Liver (tissue), 9 donors: ENCODE results near the gene CUL1. TPM values are rescaled to one million over a fixed set of nuclear protein-coding genes. Genes with fewer than 3 reads are reported as not detected.

Experiments
- DNase-seq: peaks from one replicate; pipeline ENCODE4 v3.0.0-alpha.2; 2017; ENCODE audit warnings: low spot score
- H3K27ac ChIP-seq, 2 donors: one replicate each; pipeline ENCODE4 v1.7.0; 2013; ENCODE audit warnings: inconsistent platforms in 2 of 2, low read length in 2 of 2, control low read depth in 1 of 2, low read depth in 1 of 2, mild to moderate bottlenecking in 1 of 2
- H3K27me3 ChIP-seq, 4 donors: one replicate each; pipeline versions ENCODE4 v1.6.1 to v1.7.0; 2013; ENCODE audit warnings: low read length in 3 of 4, inconsistent platforms in 1 of 4, mild to moderate bottlenecking in 1 of 4, moderate library complexity in 1 of 4; ENCODE audit not compliant: control insufficient read depth in 4 of 4, insufficient read depth in 4 of 4
- H3K36me3 ChIP-seq, 4 donors: one replicate each; pipeline versions ENCODE4 v1.6.1 to v1.7.0; 2013; ENCODE audit warnings: low read length in 3 of 4, mild to moderate bottlenecking in 3 of 4, low read depth in 1 of 4, moderate library complexity in 1 of 4; ENCODE audit not compliant: control insufficient read depth in 4 of 4, insufficient read depth in 3 of 4
- H3K4me1 ChIP-seq, 4 donors: one replicate each; pipeline versions ENCODE4 v1.6.1 to v1.7.0; 2013; ENCODE audit warnings: low read length in 3 of 4, mild to moderate bottlenecking in 3 of 4, moderate library complexity in 1 of 4; ENCODE audit not compliant: control insufficient read depth in 4 of 4, insufficient read depth in 4 of 4
- H3K4me3 ChIP-seq, 3 donors: one replicate each; pipeline versions ENCODE4 v1.6.1 to v1.7.0; 2013; ENCODE audit warnings: low read length in 3 of 3, control low read depth in 1 of 3, low read depth in 1 of 3, mild to moderate bottlenecking in 1 of 3
- H3K9ac ChIP-seq, 2 donors: one replicate each; pipeline ENCODE4 v1.7.0; 2013; ENCODE audit warnings: low read length in 2 of 2, mild to moderate bottlenecking in 2 of 2, moderate library complexity in 2 of 2, control low read depth in 1 of 2, low read depth in 1 of 2
- H3K9me3 ChIP-seq, 4 donors: one replicate each; pipeline versions ENCODE4 v1.6.1 to v1.7.0; 2013; ENCODE audit warnings: low read length in 3 of 4; ENCODE audit not compliant: control insufficient read depth in 4 of 4
- EGR1 ChIP-seq, 2 donors: IDR thresholded peaks; 2 replicates each; pipeline ENCODE4 v1.6.1; 2016 to 2018; ENCODE audit warnings: antibody characterized with exemption in 2 of 2, low read depth in 2 of 2
- FOXA1 ChIP-seq: IDR thresholded peaks from 2 replicates; pipeline ENCODE4 v1.6.1; 2016; ENCODE audit warnings: antibody characterized with exemption
- FOXA2 ChIP-seq: IDR thresholded peaks from 2 replicates; pipeline ENCODE4 v1.6.1; 2016; ENCODE audit warnings: antibody characterized with exemption
- GABPA ChIP-seq, 2 donors: IDR thresholded peaks in 1 of 2; conservative IDR thresholded peaks in 1 of 2; 2 replicates each; pipeline ENCODE4 v1.6.1; 2016; ENCODE audit warnings: antibody characterized with exemption in 2 of 2, mild to moderate bottlenecking in 1 of 2, moderate library complexity in 1 of 2
- HNF4A ChIP-seq, 2 donors: conservative IDR thresholded peaks; 2 replicates each; pipeline ENCODE4 v1.6.1; 2016; ENCODE audit warnings: antibody characterized with exemption in 2 of 2, mild to moderate bottlenecking in 2 of 2
- HNF4G ChIP-seq: IDR thresholded peaks from 2 replicates; pipeline ENCODE4 v1.6.1; 2016; ENCODE audit warnings: antibody characterized with exemption
- JUND ChIP-seq, 2 donors: IDR thresholded peaks; 2 replicates each; pipeline ENCODE4 v1.6.1; 2016; ENCODE audit warnings: antibody characterized with exemption in 2 of 2
- RAD21 ChIP-seq, 2 donors: IDR thresholded peaks; 2 replicates each; pipeline ENCODE4 v1.6.1; 2016; ENCODE audit warnings: antibody characterized with exemption in 2 of 2, mild to moderate bottlenecking in 2 of 2
- RXRA ChIP-seq, 2 donors: IDR thresholded peaks; 2 replicates each; pipeline ENCODE4 v1.6.1; 2017 to 2018; ENCODE audit warnings: antibody characterized with exemption in 2 of 2, mild to moderate bottlenecking in 1 of 2
- SP1 ChIP-seq: IDR thresholded peaks from 2 replicates; pipeline ENCODE4 v1.6.1; 2018; ENCODE audit warnings: antibody characterized with exemption, mild to moderate bottlenecking
- TAF1 ChIP-seq: conservative IDR thresholded peaks from 2 replicates; pipeline ENCODE4 v1.6.1; 2016; ENCODE audit warnings: antibody characterized with exemption, mild to moderate bottlenecking
- YY1 ChIP-seq: IDR thresholded peaks from 2 replicates; pipeline ENCODE4 v1.6.1; 2016; ENCODE audit warnings: antibody characterized with exemption, mild to moderate bottlenecking
- WGBS: extraction: QIAGEN DNeasy Blood & Tissue Kit; methylation state at CpG from one replicate; pipeline ENCODE4 v1.1.7; 2013; 5-methylcytosine and 5-hydroxymethylcytosine counted together
- polyA plus RNA-seq, 2 donors: library from polyadenylated mRNA; stranded (reverse) in 1 of 2; unstranded in 1 of 2; fragments of 200-250 nt in 1 of 2; fragments of >200 nt in 1 of 2; fragmentation: Nextera tagmentation in 1 of 2; extraction: Ambion mirVana in 1 of 2; gene quantifications; one replicate each; pipeline versions ENCODE4 v1.2.1 to v1.2.3, GENCODE V29; 2013 to 2015
- total RNA-seq, 2 donors: library from RNA; depleted of rRNA; stranded (reverse); fragments of >200 nt; gene quantifications; one replicate each; pipeline ENCODE4 v1.2.3, GENCODE V29; 2014
- TF ChIP-seq, protein P1 (sequence below): IDR thresholded peaks from 2 replicates; pipeline ENCODE4 v1.6.1; 2016; ENCODE audit warnings: antibody characterized with exemption, mild to moderate bottlenecking
- TF ChIP-seq, protein P2 (sequence below): fragments of 150-350 bp; IDR thresholded peaks from 2 replicates; pipeline ENCODE4 v1.5.1; 2017; ENCODE audit warnings: improper control_type of control experiment, low read depth, low read length; ENCODE audit not compliant: missing input control
- TF ChIP-seq, protein P3 (sequence below): IDR thresholded peaks from 2 replicates; pipeline ENCODE4 v1.6.1; 2016; ENCODE audit warnings: antibody characterized with exemption
- donor health status: healthy.
- donor health status: healthy.
- donor health status: healthy.
- donor health status: healthy.
- donor health status: healthy.

CUL1 gene
- total and polyA plus RNA-seq, 4 donors, result 21.7 to 56.7 (median 26.7) TPM

DNA sequence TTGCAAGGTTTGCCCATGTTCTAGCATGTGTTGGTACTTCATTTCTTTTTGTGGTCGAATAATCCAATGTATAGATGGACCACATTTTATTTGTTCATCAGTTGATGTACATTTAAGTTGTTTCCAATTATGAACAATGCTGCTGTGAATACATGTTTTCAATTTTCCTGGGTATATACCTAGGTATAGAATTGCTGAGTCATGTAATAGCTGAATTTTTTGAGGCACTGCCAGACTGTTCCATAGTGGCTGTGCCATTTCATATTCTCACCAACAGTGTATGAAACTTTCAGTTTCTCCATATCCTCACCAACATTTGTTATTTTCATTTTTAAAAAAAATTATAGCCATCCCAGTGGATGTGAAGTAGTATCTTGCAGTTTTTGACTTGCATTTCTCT lies 94.9 kb downstream of the CUL1 start (continued):
- no peak for TF ChIP-seq FOXA2
- TF ChIP-seq, protein P1, sequence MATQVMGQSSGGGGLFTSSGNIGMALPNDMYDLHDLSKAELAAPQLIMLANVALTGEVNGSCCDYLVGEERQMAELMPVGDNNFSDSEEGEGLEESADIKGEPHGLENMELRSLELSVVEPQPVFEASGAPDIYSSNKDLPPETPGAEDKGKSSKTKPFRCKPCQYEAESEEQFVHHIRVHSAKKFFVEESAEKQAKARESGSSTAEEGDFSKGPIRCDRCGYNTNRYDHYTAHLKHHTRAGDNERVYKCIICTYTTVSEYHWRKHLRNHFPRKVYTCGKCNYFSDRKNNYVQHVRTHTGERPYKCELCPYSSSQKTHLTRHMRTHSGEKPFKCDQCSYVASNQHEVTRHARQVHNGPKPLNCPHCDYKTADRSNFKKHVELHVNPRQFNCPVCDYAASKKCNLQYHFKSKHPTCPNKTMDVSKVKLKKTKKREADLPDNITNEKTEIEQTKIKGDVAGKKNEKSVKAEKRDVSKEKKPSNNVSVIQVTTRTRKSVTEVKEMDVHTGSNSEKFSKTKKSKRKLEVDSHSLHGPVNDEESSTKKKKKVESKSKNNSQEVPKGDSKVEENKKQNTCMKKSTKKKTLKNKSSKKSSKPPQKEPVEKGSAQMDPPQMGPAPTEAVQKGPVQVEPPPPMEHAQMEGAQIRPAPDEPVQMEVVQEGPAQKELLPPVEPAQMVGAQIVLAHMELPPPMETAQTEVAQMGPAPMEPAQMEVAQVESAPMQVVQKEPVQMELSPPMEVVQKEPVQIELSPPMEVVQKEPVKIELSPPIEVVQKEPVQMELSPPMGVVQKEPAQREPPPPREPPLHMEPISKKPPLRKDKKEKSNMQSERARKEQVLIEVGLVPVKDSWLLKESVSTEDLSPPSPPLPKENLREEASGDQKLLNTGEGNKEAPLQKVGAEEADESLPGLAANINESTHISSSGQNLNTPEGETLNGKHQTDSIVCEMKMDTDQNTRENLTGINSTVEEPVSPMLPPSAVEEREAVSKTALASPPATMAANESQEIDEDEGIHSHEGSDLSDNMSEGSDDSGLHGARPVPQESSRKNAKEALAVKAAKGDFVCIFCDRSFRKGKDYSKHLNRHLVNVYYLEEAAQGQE, result no peak
- no peak for TF ChIP-seq TAF1
- no peak for TF ChIP-seq HNF4A (conservative IDR thresholded peaks at IDR 0.05)
- no peak for TF ChIP-seq HNF4G

DNA sequence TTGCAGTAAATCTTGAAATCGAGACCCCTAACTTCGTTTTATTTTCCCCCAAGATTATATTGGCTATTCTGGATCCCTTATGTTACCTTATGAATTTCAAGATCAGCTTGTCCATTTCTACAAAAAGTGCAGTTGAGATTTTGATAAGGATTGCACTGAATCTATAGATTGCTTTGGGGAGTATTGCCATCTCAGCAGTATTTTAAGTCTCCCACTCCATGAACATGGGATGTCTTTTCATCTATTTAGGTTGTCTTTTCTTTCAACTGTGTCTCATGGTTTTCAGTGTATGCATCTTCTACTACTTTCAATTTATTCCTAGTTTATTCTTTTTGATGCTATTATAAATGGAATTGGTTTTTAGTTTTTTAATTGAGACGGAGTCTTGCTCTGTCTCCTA lies 95.8 kb downstream of the CUL1 start:
- Histone ChIP-seq H3K9ac (no peak overlapping the region), H3K27me3 (no peaks in the 10 kb centered on the region), H3K4me1 (no peaks in the 10 kb centered on the region), H3K4me3 (no peak overlapping the region), H3K27ac (no peak overlapping the region), H3K9me3 (no peaks in the 10 kb centered on the region), H3K36me3 (peaks cover 20 to 83% (median 76%) of the 10 kb centered on the region in 4 donors)
- 98% methylated on average over 3 of the region's 3 CpGs for WGBS
- TF ChIP-seq, protein P2, sequence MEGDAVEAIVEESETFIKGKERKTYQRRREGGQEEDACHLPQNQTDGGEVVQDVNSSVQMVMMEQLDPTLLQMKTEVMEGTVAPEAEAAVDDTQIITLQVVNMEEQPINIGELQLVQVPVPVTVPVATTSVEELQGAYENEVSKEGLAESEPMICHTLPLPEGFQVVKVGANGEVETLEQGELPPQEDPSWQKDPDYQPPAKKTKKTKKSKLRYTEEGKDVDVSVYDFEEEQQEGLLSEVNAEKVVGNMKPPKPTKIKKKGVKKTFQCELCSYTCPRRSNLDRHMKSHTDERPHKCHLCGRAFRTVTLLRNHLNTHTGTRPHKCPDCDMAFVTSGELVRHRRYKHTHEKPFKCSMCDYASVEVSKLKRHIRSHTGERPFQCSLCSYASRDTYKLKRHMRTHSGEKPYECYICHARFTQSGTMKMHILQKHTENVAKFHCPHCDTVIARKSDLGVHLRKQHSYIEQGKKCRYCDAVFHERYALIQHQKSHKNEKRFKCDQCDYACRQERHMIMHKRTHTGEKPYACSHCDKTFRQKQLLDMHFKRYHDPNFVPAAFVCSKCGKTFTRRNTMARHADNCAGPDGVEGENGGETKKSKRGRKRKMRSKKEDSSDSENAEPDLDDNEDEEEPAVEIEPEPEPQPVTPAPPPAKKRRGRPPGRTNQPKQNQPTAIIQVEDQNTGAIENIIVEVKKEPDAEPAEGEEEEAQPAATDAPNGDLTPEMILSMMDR, result no peak
- TF ChIP-seq RAD21 (IDR thresholded peaks at IDR 0.05), result no peak
- TF ChIP-seq JUND (IDR thresholded peaks at IDR 0.05), result no peak
- no peak for TF ChIP-seq HNF4A (conservative IDR thresholded peaks at IDR 0.05)
- DNase-seq, result no peak

DNA sequence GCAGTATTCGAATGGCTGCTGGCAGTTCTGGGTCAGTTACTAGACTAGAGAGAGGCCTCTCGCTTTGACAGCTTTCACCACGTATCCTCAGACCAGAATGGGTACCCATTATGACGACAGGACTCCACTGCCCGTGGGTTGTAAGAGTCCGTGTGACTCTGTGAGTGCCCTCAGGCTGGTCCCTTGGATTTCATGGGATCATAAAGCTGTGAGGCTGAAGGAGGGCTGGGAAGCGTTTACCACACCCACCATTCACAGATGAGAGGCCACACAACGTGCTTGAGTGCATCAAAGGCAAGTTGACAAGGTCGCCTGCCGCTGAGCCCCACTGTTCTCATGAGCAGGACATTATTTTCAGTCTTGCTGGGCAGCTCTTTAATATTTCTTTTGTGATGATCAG lies 98.1 kb downstream of the CUL1 start:
- Histone ChIP-seq H3K9ac (no peak overlapping the region), H3K27me3 (no peaks in the 10 kb centered on the region), H3K4me3 (no peak overlapping the region), H3K36me3 (peaks cover 30 to 86% (median 72%) of the 10 kb centered on the region in 4 donors), H3K27ac (no peak overlapping the region), H3K4me1 (no peaks in the 10 kb centered on the region), H3K9me3 (no peaks in the 10 kb centered on the region)
- WGBS, result 95% methylated on average over 10 of the region's 10 CpGs
- no peak for DNase-seq
- no peak for TF ChIP-seq RAD21 (IDR thresholded peaks at IDR 0.05)
- TF ChIP-seq, protein P3, sequence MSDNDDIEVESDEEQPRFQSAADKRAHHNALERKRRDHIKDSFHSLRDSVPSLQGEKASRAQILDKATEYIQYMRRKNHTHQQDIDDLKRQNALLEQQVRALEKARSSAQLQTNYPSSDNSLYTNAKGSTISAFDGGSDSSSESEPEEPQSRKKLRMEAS, result no peak
- no peak for TF ChIP-seq GABPA (IDR thresholded peaks at IDR 0.05 in 1 of 2, conservative IDR thresholded peaks at IDR 0.05 in 1 of 2)
- no peak for TF ChIP-seq FOXA2
- no peak for TF ChIP-seq YY1
- TF ChIP-seq TAF1, result no peak
- no peak for TF ChIP-seq EGR1 (IDR thresholded peaks at IDR 0.05; ENCODE audit: low read depth in 2 of 2)
- TF ChIP-seq HNF4G, result no peak
- TF ChIP-seq, protein P2, result no peak
- TF ChIP-seq FOXA1, result no peak
- no peak for TF ChIP-seq SP1
- TF ChIP-seq JUND (IDR thresholded peaks at IDR 0.05), result no peak
- TF ChIP-seq RXRA (IDR thresholded peaks at IDR 0.05), result no peak
- no peak for TF ChIP-seq HNF4A (conservative IDR thresholded peaks at IDR 0.05)
